HepG2 (cell line): Measurements from ENCODE around the gene CUL4A. TPM values are rescaled to one million over a fixed set of nuclear protein-coding genes. Genes with fewer than 3 reads are reported as not detected.

Experiments
- AFF4 ChIP-seq: sonication (generic); formaldehyde crosslinking; IDR thresholded peaks from 2 replicates; pipeline ENCODE4 v1.4.0; 2020; ENCODE audit warnings: missing genetic modification reagents
- ASH2L ChIP-seq: fragments of 300-600, 200-600 bp; sonication (generic); IDR thresholded peaks from 2 replicates; pipeline ENCODE4 v1.7.0; 2017; ENCODE audit warnings: low read depth, mild to moderate bottlenecking, moderate library complexity, mixed read lengths, low read length; ENCODE audit not compliant: insufficient read length
- ATRX ChIP-seq: sonication (generic); formaldehyde crosslinking; IDR thresholded peaks from 2 replicates; pipeline ENCODE4 v1.4.0; 2020; ENCODE audit warnings: missing genetic modification reagents, borderline replicate concordance
- CCDC6 ChIP-seq: sonication (generic); formaldehyde crosslinking; IDR thresholded peaks from 2 replicates; pipeline ENCODE4 v1.8.1; 2022; ENCODE audit warnings: mild to moderate bottlenecking, missing genetic modification reagents, moderate library complexity
- CERS6 ChIP-seq: sonication (generic); formaldehyde crosslinking; IDR thresholded peaks from 2 replicates; pipeline ENCODE4 v1.5.0; 2020; ENCODE audit warnings: missing genetic modification reagents
- JDP2 ChIP-seq: sonication (generic); formaldehyde crosslinking; IDR thresholded peaks from 2 replicates; pipeline ENCODE4 v1.8.1; 2022; ENCODE audit warnings: missing genetic modification reagents, borderline replicate concordance
- RAD51 ChIP-seq: fragments of 450-650 bp; IDR thresholded peaks from 2 replicates; pipeline ENCODE4 v1.6.1; 2016; ENCODE audit warnings: borderline replicate concordance
- SMARCC2 ChIP-seq: fragments of 450-650 bp; IDR thresholded peaks from 2 replicates; pipeline ENCODE4 v1.6.1; 2017; ENCODE audit warnings: antibody characterized with exemption, mild to moderate bottlenecking
- SMC3 ChIP-seq: IDR thresholded peaks from 2 replicates; pipeline ENCODE4 v1.6.1; 2011; ENCODE audit warnings: low read length, improper control_type of control experiment
- TBX2 ChIP-seq: sonication (generic); formaldehyde crosslinking; IDR thresholded peaks from 2 replicates; pipeline ENCODE4 v1.5.0; 2020; ENCODE audit warnings: missing genetic modification reagents, mild to moderate bottlenecking, borderline replicate concordance
- TEAD2 ChIP-seq: sonication (generic); formaldehyde crosslinking; IDR thresholded peaks from 2 replicates; pipeline ENCODE4 v1.9.0; 2021; ENCODE audit warnings: missing genetic modification reagents
- TFE3 ChIP-seq: IDR thresholded peaks from 2 replicates; pipeline ENCODE4 v1.6.1; 2016
- ZBTB38 ChIP-seq: sonication (generic); formaldehyde crosslinking; IDR thresholded peaks from 2 replicates; pipeline ENCODE4 v1.5.1; 2020; ENCODE audit warnings: mild to moderate bottlenecking, missing genetic modification reagents
- ZFP37 ChIP-seq: sonication (generic); formaldehyde crosslinking; IDR thresholded peaks from 2 replicates; pipeline ENCODE4 v1.4.0; 2020; ENCODE audit warnings: missing genetic modification reagents, borderline replicate concordance
- ZFX ChIP-seq: sonication (generic); formaldehyde crosslinking; IDR thresholded peaks from 2 replicates; pipeline ENCODE4 v1.4.0; 2020; ENCODE audit warnings: mild to moderate bottlenecking, low read depth, missing genetic modification reagents, moderate library complexity
- ZKSCAN1 ChIP-seq: fragments of 150-350 bp; IDR thresholded peaks from 2 replicates; pipeline ENCODE4 v1.6.1; 2014; ENCODE audit warnings: low read length
- ZNF282 ChIP-seq: fragments of 450-650 bp; IDR thresholded peaks from 2 replicates; pipeline ENCODE4 v1.6.1; 2018; ENCODE audit not compliant: partially characterized antibody
- ZNF639 ChIP-seq: conservative IDR thresholded peaks from 2 replicates; pipeline ENCODE4 v1.6.1; 2018; ENCODE audit warnings: missing genetic modification reagents
- ZNF687 ChIP-seq: sonication (generic); formaldehyde crosslinking; IDR thresholded peaks from 2 replicates; pipeline ENCODE4 v1.5.1; 2020; ENCODE audit warnings: mild to moderate bottlenecking, missing genetic modification reagents, moderate library complexity
- ZNF768 ChIP-seq: sonication (generic); formaldehyde crosslinking; IDR thresholded peaks from 2 replicates; pipeline ENCODE4 v1.4.0; 2020; ENCODE audit warnings: missing genetic modification reagents
- polyA plus RNA-seq, 8 experiments: library from polyadenylated mRNA; depleted of rRNA in 3 of 8; stranded (reverse) in 7 of 8; unstranded in 1 of 8; fragments of >200 nt; fragmentation: Illumina TruSeq in 4 of 8; extraction: Trizol in 4 of 8; gene quantifications; 2 replicates each; pipeline versions ENCODE4 v1.2.1 to v1.2.3, GENCODE V29; 2011 to 2016; ENCODE audit warnings: low read depth in 4 of 8, missing spikeins in 1 of 8, mixed read lengths in 1 of 8; ENCODE audit not compliant: insufficient read depth in 1 of 8
- total RNA-seq, 5 experiments: library from RNA; depleted of rRNA; stranded (reverse); fragments of >200 nt; fragmentation: Illumina TruSeq; extraction: Trizol; gene quantifications; 2 replicates each; pipeline ENCODE4 v1.2.3, GENCODE V29; 2016; ENCODE audit warnings: low read depth in 1 of 5

CUL4A gene
- total and polyA plus RNA-seq, 2 of the 13 experiments (the other 11 are each of a cell fraction or from before 2014, with no cell fraction given) = 51.2 to 75.3 TPM

- TF ChIP-seq ZNF687 (CRISPR knock-in tag) = peak; percentile 9; the same call in 1 of the 2 replicates
- no peak for TF ChIP-seq ZFP37
- TF ChIP-seq CERS6 (CRISPR knock-in tag) = no peak
- TF ChIP-seq ZBTB38 (CRISPR knock-in tag) = no peak
- TF ChIP-seq SMARCC2 = no peak
- TF ChIP-seq TEAD2 (CRISPR knock-in tag) = no peak
- TF ChIP-seq CCDC6 (CRISPR knock-in tag) = no peak
- peak; percentile 41 for TF ChIP-seq ASH2L
- TF ChIP-seq ZFX (CRISPR knock-in tag) = no peak
- TF ChIP-seq AFF4 (CRISPR knock-in tag) = no peak
- TF ChIP-seq ZKSCAN1 = no peak
- TF ChIP-seq RAD51 = no peak
- TF ChIP-seq ZNF639 = 0 out of 2 replicates have a peak, but pooled peaks have one; percentile 33
- peak; percentile 38; the same call in 1 of the 2 replicates for TF ChIP-seq TFE3
- no peak for TF ChIP-seq ATRX
- TF ChIP-seq ZNF768 (CRISPR knock-in tag) = no peak
- TF ChIP-seq TBX2 (CRISPR knock-in tag) = peak; percentile 54; the same call in 1 of the 2 replicates
- TF ChIP-seq SMC3 = peak; percentile 42; the same call in 1 of the 2 replicates
- TF ChIP-seq JDP2 (CRISPR knock-in tag) = no peak
- no peak for TF ChIP-seq ZNF282
Measured at GRCh38 chr13:113299951-113300350, 90.5 kb downstream of the CUL4A start (continued).
